Neutrophil (primary cell): Measurements from ENCODE around the gene IER5L.

Experiments used
- H3K27ac ChIP-seq: fragments of 200-600 bp; sonication (generic); 2 replicates; pipeline ENCODE4 v1.5.1; 2016; ENCODE audit warnings: mild to moderate bottlenecking, moderate library complexity
- H3K27me3 ChIP-seq: fragments of 200-600 bp; sonication (generic); 2 replicates; pipeline ENCODE4 v1.6.0; 2016; ENCODE audit warnings: mild to moderate bottlenecking
- H3K36me3 ChIP-seq: fragments of 200-600 bp; sonication (generic); 2 replicates; pipeline ENCODE4 v1.5.1; 2017
- H3K4me1 ChIP-seq, 2 experiments: fragments of 200-600 bp in 1 of 2; sonication (generic) in 1 of 2; 1 replicate in 1 of 2; 2 replicates in 1 of 2; pipeline versions ENCODE4 v1.5.1 to v1.6.1; 2013 to 2016; ENCODE audit warnings: low read depth in 1 of 2, low read length in 1 of 2, mild to moderate bottlenecking in 1 of 2, moderate library complexity in 1 of 2; ENCODE audit not compliant: control insufficient read depth in 1 of 2, insufficient read depth in 1 of 2
- H3K4me3 ChIP-seq, 2 experiments: fragments of 200-600 bp in 1 of 2; sonication (generic) in 1 of 2; 1 replicate in 1 of 2; 2 replicates in 1 of 2; pipeline ENCODE4 v1.5.1; 2013 to 2016; ENCODE audit warnings: low read depth in 1 of 2, low read length in 1 of 2, mild to moderate bottlenecking in 1 of 2, moderate library complexity in 1 of 2
- H3K9me3 ChIP-seq: fragments of 200-600 bp; sonication (generic); 2 replicates; pipeline ENCODE4 v1.5.1; 2016
- TF ChIP-seq, protein P1 (sequence below): fragments of 200-600 bp; sonication (generic); IDR thresholded peaks from 2 replicates; pipeline ENCODE4 v1.5.1; 2016; ENCODE audit warnings: antibody characterized with exemption

Gene IER5L

DNA sequence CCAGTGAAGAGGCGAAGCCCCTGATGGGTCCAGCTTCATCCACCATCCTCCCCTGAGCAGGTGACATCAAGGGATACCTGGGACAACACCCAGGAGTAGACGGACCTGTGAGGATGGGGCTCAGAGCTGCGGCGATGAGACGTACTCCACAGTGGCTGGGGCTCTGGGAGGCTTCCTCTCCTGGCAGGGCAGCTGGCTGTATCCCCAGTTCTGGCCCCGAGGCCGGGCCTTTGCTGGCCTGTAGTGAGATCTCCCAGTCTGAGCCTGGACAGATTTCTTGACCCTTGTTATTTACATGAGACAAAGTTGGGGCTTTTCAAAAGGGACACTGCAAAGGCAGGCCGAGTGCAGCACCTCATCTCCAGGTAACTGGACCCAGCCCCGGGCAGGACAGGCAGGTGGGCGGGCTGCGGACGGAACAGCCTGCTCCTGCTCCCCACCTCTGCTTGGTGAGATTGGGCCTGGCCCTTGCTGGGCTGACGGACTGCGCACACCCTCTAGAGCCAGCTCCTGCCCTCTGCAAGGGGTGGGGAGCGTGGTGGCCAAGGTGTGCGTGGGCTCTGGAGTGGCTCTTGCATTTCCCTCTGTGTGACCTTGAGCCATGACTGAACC lies 23.1 kb downstream of the IER5L start:
- Histone ChIP-seq H3K4me1 (no peaks in the 10 kb centered on the region), H3K27me3 (no peaks in the 10 kb centered on the region), H3K9me3 (no peaks in the 10 kb centered on the region), H3K36me3 (peaks cover 7% of the 10 kb centered on the region), H3K4me3 (no peak overlapping the region), H3K27ac (no peak overlapping the region)
- TF ChIP-seq, protein P1, sequence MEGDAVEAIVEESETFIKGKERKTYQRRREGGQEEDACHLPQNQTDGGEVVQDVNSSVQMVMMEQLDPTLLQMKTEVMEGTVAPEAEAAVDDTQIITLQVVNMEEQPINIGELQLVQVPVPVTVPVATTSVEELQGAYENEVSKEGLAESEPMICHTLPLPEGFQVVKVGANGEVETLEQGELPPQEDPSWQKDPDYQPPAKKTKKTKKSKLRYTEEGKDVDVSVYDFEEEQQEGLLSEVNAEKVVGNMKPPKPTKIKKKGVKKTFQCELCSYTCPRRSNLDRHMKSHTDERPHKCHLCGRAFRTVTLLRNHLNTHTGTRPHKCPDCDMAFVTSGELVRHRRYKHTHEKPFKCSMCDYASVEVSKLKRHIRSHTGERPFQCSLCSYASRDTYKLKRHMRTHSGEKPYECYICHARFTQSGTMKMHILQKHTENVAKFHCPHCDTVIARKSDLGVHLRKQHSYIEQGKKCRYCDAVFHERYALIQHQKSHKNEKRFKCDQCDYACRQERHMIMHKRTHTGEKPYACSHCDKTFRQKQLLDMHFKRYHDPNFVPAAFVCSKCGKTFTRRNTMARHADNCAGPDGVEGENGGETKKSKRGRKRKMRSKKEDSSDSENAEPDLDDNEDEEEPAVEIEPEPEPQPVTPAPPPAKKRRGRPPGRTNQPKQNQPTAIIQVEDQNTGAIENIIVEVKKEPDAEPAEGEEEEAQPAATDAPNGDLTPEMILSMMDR: no peak

DNA sequence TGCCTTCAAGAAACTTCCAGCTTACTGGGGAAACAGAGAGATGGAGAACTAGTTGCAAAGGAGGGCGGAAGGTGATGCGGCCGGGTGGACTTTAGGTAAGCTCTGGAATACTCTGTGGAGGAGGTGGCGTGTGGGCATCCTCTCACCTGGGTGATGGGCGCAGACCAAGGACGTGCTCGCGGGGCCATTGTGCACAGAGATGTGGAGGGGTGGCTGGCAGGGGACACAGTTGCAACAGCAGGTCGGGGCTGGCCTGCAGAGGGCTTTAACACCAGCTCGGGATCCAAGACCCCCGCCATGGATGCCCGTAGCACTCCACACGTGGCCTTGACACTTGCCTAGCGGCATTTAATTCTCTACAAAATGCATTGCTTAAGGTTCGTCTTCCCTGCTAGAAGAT lies 26.6 kb downstream of the IER5L start:
- Histone ChIP-seq H3K36me3 (peaks cover 22% of the 10 kb centered on the region), H3K27me3 (no peaks in the 10 kb centered on the region), H3K9me3 (no peaks in the 10 kb centered on the region), H3K4me1 (no peaks in the 10 kb centered on the region), H3K4me3 (no peak overlapping the region), H3K27ac (no peak overlapping the region)
- TF ChIP-seq, protein P1: no peak

DNA sequence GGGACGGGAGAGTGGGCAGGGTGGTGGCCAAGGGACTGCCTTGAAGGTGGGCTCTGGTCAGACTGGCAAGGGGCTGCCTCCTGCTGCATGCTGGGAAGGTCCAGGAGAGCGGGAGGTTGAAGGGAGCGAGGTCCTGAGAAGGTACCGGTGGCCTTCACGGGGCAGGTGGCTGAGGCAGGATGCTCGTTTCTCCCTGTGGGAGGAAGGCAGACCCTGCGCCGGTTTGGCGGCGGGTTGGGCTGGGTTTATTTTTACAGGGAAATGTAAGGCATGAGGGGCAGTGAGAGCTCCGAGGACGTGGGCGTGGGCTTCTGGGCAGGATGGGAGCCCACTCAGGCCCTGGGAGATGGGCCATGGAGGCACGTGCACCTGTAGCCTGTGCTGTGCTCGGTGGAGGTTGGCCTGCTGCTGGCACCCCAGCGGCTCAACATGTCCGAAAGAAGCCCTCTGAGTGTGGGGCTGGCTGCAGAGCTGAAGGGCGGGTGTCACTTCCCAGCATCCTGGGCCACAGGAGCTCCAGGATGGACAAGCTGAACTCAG lies 27.3 kb downstream of the IER5L start:
- Histone ChIP-seq H3K36me3 (peaks cover 29% of the 10 kb centered on the region), H3K27ac (no peak overlapping the region), H3K4me1 (no peaks in the 10 kb centered on the region), H3K27me3 (no peaks in the 10 kb centered on the region), H3K9me3 (no peaks in the 10 kb centered on the region), H3K4me3 (no peak overlapping the region)
- TF ChIP-seq, protein P1: no peak

- Histone ChIP-seq H3K27ac (no peak overlapping the region), H3K9me3 (no peaks in the 10 kb centered on the region), H3K4me1 (no peaks in the 10 kb centered on the region), H3K27me3 (no peaks in the 10 kb centered on the region), H3K4me3 (no peak overlapping the region), H3K36me3 (peaks cover 35% of the 10 kb centered on the region)
- TF ChIP-seq, protein P1: no peak
Measured at GRCh38 chr9:129150122-129150521, 27.9 kb downstream of the IER5L start.

DNA sequence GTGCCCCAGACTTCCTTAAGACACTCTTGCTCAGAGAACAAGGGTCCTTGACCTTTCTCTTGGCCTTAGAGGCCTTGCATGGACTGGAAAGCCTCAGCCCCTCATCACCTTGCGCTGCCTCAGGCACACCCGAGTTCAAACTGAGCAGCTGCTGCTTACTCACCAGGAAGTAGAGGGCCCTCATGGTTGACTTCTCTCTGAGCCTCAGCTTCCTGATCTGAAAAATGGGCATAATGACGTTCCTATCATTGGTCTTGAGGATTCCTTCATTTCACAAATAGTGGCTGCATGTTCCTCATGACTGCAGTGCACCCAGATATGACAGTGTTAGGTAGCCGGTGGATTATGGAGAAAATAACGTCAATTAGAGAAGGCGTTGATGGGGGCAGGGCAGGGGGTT lies 28.6 kb downstream of the IER5L start:
- Histone ChIP-seq H3K27me3 (no peaks in the 10 kb centered on the region), H3K36me3 (peaks cover 35% of the 10 kb centered on the region), H3K27ac (no peak overlapping the region), H3K4me3 (no peak overlapping the region), H3K4me1 (no peaks in the 10 kb centered on the region), H3K9me3 (no peaks in the 10 kb centered on the region)
- TF ChIP-seq, protein P1: no peak
